GM19372 (cell line): ENCODE measurements around the gene SPECC1.
A peak's percentile ranks its signal among the peaks of the same experiment; 100 is the strongest.
"Not testable (repeated sequence)": the region's sequence is repeated elsewhere in the genome, so short reads cannot be mapped to it uniquely, and the experiment has no call there.

ENCODE experiments used
- ATAC-seq: cut with Tn5 transposase; IDR thresholded peaks from one replicate; pipeline ENCODE4 v1.9.1; 2021; ENCODE audit warnings: mild to moderate bottlenecking, low read depth, moderate library complexity; ENCODE audit not compliant: unreplicated experiment

SPECC1 gene, protein sequence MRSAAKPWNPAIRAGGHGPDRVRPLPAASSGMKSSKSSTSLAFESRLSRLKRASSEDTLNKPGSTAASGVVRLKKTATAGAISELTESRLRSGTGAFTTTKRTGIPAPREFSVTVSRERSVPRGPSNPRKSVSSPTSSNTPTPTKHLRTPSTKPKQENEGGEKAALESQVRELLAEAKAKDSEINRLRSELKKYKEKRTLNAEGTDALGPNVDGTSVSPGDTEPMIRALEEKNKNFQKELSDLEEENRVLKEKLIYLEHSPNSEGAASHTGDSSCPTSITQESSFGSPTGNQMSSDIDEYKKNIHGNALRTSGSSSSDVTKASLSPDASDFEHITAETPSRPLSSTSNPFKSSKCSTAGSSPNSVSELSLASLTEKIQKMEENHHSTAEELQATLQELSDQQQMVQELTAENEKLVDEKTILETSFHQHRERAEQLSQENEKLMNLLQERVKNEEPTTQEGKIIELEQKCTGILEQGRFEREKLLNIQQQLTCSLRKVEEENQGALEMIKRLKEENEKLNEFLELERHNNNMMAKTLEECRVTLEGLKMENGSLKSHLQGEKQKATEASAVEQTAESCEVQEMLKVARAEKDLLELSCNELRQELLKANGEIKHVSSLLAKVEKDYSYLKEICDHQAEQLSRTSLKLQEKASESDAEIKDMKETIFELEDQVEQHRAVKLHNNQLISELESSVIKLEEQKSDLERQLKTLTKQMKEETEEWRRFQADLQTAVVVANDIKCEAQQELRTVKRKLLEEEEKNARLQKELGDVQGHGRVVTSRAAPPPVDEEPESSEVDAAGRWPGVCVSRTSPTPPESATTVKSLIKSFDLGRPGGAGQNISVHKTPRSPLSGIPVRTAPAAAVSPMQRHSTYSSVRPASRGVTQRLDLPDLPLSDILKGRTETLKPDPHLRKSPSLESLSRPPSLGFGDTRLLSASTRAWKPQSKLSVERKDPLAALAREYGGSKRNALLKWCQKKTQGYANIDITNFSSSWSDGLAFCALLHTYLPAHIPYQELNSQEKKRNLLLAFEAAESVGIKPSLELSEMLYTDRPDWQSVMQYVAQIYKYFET

DNA sequence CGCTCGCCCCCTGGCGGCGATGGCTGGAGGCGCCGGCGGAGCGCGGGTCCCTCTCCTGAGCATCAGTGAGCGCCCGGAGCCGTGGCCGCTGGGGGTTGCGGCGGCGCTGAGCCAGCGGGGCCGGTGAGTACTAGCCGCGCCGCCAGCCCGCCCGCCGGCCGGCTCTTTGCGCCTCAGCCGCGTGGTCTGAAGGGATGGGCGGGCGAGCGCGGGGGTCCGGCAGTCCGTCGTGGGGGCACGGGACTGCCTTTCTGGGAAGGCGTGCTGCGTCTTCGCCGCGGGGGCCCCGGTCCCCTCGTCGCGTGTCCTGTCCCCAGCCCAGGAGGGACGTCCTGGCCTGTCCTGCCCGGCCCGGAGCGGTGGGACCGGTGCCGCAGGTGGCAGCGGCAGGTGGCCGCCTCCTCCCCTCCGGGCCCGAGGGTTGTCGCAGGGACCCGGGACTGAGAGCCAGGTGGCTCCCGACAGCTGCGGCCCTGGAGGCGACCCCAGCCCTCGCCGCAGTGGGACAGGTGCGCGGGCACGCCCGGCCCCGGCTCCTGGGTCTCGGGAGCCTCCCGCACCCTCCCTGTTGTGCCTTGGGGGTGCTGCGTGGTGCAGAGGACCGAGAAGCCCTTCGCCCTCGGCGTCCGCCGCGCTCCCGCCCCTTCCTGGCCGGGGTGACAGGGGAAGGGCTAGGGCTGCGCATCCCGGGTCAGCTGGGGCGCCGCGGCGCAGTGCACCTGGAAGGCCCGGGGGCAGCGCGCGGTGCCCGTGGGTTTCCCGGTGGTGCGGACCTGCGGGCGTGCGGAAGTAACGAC lies at the start of gene SPECC1:
SPECC1 (plus strand) TSS at position 58 of the 797 bp plus-strand sequence. CDS start 87,293 bp downstream, outside the sequence.
- ATAC-seq, result peak; percentile 24

DNA sequence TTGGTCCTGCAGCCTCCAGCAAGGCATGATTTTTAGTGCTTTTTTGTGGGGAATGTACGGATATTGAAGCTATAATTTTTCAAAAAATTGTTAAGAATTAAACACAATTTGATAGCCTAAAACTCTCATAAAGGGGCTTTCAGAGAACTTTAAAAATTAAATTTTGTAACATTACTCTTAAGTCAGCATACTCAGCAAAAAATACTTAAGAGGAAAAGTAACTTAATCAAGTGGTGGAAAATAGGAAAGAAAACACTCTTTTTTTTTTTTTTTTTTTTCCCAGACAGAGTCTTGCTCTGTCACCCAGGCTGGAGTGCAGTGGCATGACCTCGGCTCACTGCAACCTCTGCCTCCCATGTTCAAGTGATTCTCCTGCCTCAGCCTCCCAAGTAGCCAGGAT lies 46.2 kb upstream of the SPECC1 start:
- ATAC-seq, result not testable (repeated sequence)

DNA sequence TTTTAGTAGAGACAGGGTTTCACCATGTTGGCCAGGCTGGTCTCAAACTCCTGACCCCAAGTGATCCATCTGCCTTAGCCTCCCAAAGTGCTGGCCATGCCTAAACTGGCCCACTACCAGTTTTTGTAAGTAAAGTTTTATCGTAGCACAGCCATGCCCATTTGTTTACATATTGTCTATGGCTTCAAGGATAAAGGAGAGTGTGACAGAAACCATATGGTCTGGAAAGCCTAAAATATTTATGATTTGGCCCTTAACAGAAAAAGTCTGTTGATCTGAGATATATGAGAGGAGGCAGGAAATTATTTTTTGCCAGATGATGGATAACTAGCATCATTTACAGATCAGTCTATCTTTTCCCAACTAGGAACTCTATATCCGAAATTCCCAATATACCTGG lies 36.0 kb upstream of the SPECC1 start:
- no peak for ATAC-seq

DNA sequence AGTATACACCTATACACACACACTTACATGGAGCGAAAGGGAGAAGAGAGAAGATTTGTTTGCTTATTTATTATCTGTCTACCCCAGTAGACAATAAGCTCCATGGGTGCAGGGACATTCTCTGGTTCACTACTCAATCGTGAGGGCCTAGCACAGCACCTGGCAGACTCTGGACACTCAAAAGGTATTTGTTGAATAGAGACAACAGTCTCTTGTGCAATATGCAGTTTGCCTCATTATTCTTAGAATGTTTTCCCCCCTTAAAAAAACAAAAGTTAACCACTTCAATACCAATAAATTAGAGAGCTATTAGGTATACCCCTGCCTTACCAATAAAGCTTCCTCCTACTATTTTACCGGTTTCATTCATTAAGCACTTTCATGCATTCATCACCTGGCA lies 33.6 kb upstream of the SPECC1 start:
- no peak for ATAC-seq

DNA sequence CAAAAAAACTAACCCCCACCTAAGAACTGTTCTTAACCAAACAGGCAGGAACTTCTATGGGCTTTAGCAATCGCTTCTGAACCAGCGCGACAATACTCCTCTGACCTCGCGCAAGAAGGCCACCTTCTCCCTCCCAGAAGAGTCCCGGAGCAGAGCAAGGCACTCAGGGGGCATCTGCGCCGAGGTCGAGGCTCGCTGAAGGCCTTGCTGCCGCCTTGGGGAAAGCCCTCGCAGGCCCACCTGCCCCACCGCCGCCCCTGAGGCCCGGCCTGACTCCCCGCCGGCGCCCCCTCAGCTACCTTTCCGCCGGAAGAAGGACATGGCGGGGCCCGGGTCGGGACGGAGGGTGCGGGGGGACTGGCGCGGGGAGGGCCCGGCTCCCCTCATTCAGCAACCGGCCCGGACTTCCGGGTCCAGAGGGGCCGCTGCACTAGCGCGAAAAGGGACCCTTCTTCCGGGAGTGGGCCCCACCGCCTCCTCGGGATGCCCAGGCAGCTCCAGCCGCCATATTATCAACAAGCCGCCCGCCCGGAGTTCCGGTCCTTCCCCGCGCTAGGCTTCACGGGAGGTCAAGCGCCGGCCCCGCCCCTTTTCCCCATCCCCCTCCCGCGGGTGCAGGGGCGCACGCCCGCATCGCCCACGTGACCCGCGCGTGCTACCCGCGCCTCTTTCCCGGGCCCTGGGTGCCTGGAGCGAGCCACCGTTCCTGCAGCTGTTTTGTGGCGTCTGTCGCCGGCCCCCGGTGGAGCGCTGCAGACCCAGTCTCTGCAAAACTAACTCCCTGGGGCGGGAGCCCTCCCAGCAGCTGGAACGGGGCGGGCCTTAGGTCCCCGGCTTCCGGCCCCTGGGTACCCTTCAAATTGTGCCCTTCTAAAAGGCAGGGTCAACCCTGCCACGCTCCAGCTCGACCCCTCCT lies 31.6 kb upstream of the SPECC1 start, which contains the start of gene AKAP10:
AKAP10 (minus strand) TSS at position 536 of the 916 bp plus-strand sequence; CDS start at position 387, 149 bp downstream.
- ATAC-seq, result peak; percentile 77

DNA sequence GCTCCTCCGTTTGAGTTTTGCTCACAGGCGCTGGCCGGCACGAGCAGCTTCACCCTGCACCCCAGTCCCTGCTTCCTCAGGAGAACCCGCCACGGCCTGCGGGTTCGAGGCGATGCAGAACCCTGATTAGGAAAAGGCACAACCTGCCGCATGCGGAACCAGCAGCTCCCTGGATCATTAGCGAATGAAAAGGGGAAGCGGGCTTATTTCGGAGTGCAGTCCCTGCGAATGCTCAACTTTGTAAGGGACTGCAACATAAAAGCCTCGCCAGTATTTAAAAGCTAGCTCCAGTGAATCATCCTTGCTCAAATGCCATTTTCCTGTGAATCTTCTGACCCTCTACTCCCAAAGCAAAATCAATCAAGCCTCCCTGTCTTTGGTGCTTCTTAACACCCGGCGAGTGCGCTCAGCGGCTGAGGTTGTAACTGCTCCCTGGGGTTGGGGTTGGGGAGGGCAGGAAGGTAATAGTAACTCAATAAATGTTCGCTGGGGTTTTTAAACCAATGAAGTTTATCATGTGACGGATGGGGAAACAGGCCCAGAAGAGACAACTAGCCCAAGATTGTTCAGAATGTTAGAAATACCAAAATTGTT lies 30.9 kb upstream of the SPECC1 start:
- peak; percentile 31 for ATAC-seq

DNA sequence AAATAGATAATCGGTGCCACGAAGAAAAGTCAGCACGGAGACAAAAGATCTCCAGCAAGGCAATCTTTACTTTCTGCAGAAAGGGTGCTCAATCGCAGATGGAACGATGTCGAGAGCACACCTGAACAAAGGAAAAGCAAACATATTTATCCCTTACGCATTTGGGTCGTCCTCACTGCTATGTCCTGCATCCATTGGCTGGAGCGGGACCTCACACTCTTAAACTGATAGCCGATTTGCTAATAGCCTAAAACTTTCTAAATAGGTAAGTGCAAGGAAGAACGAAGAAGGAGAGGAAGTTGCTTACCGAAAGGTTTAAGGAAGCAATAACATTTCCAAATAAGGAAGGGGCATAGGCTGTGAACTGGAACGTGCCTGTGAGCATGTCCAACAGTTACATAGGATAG lies 30.4 kb upstream of the SPECC1 start:
- ATAC-seq, result no peak

DNA sequence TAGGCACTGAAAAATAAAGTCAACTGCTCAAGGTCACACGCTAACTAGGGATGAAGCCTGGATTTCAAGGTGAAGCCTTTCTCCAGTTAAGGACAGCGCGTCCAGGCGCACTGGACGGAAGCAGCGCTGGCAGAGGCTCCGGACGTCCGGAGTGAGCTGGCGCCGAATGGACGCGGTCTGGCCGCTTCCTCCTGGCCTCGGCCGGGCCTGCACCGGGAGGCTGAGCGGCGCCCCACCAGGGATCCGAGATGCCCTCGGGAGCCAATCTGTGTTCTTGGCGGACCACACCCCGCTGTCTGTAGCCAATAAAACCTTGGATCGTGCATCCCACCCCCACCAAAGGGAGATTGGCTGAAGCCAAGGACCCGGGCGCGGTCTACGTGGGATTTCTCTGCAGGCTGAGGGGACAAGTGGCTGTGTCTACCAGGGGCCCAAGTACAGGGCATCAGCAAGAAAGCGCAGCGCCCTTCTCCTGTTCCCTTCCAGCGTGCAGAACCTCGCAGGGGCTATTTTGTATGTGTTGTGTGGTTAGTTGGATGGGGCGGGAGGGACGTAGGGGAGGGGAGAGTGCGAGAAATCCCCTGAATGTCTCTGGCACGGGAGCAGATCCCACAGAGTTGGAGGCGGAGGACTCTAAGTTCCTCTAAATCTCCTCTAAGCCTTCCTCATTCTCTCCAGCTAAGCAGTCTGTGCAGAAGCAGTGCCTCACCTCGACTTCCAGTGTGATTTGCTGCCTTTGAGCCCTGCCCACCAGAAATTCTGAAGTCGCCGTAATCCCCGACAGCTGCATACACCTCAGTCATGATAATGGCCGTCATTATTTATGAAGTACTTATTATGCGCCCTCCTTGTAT lies 29.0 kb upstream of the SPECC1 start:
- no peak for ATAC-seq

DNA sequence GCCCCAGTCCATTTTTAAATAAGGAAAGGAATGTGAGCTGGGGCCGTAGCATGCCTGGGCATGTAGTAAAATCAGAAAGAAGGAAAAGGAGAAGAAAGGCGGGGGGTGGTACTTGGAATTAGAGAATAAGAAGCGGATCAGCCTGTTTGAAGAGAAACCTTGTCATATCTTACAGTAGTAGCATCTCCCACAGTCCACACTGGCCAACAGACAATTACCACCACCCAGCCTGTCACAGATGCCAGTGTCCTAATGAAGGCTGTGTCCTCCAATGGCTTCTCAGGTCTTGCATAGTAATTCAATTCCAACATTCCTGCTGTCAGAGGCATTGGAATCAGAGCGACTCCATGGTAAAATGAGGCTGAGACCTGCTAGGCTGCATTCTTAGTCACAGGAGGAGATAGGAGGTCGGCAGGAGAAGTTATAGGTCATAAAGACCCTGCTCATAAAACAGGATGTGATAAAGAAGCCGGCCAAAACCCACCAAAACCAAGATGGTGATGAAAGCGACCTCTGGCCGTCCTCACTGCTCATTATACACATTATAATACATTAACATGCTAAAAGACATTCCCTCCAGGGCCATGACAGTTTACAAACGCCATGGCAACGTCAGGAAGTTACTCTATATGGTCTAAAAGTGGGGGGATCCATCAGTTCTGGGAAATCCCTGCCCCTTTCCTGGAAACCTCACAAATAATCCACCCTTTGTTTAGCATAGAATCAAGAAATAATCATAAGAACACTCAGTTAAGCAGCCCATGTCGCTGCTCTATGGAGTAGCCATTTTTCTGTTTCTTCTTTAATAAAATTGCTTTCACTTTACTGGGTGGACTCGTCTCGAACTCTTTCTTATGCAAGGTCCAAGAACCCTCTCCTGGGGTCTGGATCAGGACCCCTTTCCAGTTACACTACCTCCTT lies 22.0 kb upstream of the SPECC1 start:
- ATAC-seq, result no peak

DNA sequence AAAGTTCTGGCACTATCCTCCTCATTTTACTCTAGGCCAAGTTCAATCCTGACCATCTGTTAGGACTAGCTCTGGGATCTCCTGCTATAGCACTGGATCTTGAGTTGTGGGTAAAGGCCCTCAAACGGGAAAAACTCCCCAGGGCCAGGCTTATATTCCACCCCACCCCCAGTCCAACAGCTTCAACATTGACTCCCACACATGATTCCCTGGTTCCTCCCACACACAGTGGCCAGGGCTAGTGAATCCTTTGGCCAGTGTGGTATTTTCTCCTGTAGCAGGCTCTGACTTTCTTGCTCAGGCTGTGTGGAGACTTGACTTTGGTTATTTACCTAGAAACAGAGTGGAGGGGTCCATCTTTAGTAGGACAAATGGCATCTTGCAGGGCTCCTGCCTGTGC lies 21.3 kb upstream of the SPECC1 start:
- no peak for ATAC-seq

DNA sequence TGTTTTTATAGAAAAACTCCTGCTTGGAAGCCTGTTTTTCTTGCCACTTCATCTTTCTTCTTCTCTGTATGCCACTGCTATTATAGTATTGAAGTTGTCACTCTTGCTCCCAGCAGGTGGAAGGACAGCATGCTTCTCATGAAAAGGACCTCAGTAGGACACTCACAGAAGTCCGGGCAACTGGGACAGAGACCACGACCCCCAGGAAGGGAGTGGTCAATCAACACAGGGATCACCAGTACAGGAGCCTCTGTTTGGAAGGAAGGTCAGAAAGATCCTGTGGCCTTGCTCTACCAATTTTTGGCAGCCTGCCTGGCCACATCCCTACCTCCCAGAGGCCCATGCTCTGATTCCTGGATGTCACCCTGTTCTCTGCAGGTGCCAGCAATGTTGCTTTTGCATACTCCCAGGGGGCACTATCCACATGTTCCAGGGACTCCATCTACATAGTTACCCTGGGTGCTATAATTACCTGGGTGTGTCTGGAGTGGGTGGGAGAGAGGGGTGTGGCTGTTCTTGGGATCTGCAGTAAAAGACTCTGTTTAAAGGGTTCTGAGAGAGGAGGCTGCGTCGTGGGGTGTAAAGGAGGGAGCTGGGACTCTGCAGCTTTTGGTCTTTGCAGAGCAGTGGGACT lies 17.8 kb upstream of the SPECC1 start:
- ATAC-seq, result no peak

DNA sequence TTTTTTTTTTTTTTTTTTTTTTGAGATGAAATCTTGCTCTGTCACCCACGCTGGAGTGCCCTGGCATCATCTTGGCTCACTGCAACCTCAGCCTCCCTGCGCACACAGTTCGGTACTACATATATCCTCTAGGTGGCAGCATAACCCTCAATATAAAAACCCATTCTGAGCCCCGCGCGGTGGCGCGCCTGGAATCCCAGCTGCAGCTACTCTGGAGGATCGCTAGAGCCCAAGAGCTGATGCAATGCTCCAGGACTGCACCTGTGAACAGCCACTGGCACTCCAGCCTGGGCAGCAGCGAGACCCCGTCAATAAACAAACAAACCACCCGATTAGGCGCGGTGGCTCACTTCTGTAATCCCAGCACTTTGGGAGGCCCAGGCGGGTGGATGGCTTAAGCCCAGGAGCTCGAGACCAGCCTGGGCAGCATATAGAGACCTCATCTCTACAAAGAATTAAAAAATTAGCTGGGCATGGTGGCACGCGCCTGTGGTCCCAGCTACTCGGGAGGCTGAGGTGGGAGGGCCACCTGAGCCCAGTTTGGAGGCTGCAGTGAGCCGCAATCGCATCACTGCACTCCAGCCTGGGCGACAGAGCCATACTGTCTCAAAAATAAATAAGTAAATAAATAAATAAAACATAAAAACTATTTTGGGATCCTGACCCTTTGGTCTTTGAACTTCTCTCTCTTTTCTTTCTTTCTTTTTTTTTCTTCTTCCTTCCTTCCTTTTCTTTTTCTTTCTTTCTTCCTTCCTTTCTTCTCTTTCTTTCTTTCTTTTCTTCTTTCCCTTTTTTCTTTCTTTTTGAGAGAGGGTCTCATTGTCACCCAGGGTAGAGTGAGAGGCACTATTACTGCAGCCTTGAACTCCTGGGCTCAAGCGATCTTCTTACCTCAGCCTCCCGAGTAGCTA lies 16.1 kb upstream of the SPECC1 start:
- no peak for ATAC-seq

DNA sequence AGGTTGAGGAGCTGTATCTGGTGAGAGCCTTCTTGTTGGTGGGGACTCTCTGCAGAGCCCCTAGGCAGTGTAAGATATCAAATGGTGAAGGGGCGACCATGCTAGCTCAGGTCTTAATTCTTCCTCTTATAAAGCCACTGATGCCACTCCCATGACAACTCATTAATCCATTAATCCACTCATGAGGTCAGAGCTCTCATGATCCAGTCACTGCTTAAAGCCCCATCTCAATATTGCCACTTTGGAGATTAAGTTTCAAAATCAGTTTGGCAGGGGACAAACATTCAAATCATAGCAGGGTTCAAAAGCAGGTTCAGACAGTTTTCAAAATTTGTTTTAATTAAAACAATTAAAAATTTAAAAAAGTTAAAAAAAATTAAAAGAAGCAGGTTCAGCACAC lies 13.1 kb upstream of the SPECC1 start:
- no peak for ATAC-seq

DNA sequence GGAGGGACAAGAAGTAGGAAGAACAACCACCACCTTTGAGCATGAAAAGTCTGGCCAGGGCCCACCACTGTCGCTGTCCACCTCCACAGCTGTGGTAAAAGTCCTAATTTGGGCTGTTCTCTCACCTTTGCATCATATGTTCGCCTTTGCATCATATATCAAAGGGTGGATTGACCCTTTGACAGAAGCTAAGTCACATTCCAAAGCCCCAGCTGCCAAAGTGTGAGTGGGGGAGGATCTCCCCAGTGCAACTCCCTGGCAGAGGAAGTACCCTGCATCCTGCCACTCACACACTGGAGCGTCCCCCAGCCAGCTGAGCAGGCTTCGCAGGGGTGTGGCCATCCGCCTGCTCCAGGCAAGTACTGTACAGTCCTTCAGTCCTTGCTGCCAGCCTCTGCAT lies 12.7 kb upstream of the SPECC1 start:
- ATAC-seq, result no peak
